OCI-M2 (cell line): ENCODE measurements around the gene SOX21.

Source experiments
- DNase-seq: peaks from one replicate; lab custom pipeline; 2025; ENCODE audit not compliant: unreplicated experiment; lab: John Stamatoyannopoulos, UW

SOX21 gene

GRCh38 chr13:94709001-94709834, 3.1 kb downstream of the SOX21 start:
- DNase-seq = no peak

GRCh38 chr13:94708031-94708859, 4.1 kb downstream of the SOX21 start:
- no peak for DNase-seq

GRCh38 chr13:94707400-94708021, 4.8 kb downstream of the SOX21 start:
- DNase-seq = no peak

- no peak for DNase-seq
Observed at GRCh38 chr13:94706843-94707399, 5.4 kb downstream of the SOX21 start.

GRCh38 chr13:94706101-94706842, 6.1 kb downstream of the SOX21 start:
- DNase-seq = no peak

GRCh38 chr13:94705081-94706030, 7.0 kb downstream of the SOX21 start:
- no peak for DNase-seq

GRCh38 chr13:94704377-94705080, 7.8 kb downstream of the SOX21 start:
- DNase-seq = no peak

- no peak for DNase-seq
Observed at GRCh38 chr13:94703721-94704314, 8.5 kb downstream of the SOX21 start.

- DNase-seq = no peak
Observed at GRCh38 chr13:94703271-94703670, 9.1 kb downstream of the SOX21 start.

GRCh38 chr13:94702181-94703041, 9.9 kb downstream of the SOX21 start:
- no peak for DNase-seq

GRCh38 chr13:94701313-94702180, 10.8 kb downstream of the SOX21 start:
- no peak for DNase-seq

- no peak for DNase-seq
Observed at GRCh38 chr13:94700536-94700935, 11.8 kb downstream of the SOX21 start.

GRCh38 chr13:94700051-94700535, 12.3 kb downstream of the SOX21 start:
- DNase-seq = no peak

GRCh38 chr13:94696171-94696570, 16.2 kb downstream of the SOX21 start:
- no peak for DNase-seq

- no peak for DNase-seq
Observed at GRCh38 chr13:94692030-94692429, 20.3 kb downstream of the SOX21 start.

GRCh38 chr13:94683409-94683808, 28.9 kb downstream of the SOX21 start:
- no peak for DNase-seq
